Thyroid gland (tissue), 4 donors: Measurements from ENCODE around the gene MRFAP1.

Experiments used
- CTCF ChIP-seq, 6 experiments: fragments of 200-600 bp in 3 of 6; fragments of 450-650 bp in 3 of 6; sonication (generic) in 3 of 6; IDR thresholded peaks; one replicate each; pipeline ENCODE4 v1.5.1; 2016 to 2019; ENCODE audit warnings: antibody characterized with exemption in 6 of 6, mild to moderate bottlenecking in 2 of 6, inconsistent platforms in 1 of 6, moderate library complexity in 1 of 6
- POLR2A ChIP-seq, 2 donors: fragments of 450-650 bp; IDR thresholded peaks; one replicate each; pipeline ENCODE4 v1.6.1; 2017; ENCODE audit warnings: antibody characterized with exemption in 2 of 2, mild to moderate bottlenecking in 2 of 2, moderate library complexity in 1 of 2

GRCh38 chr4:6608758-6609414 is 31.6 kb upstream of the MRFAP1 start:
- TF ChIP-seq CTCF (IDR thresholded peaks at IDR 0.05) (no peak), POLR2A (IDR thresholded peaks at IDR 0.05) (no peak)
